ENCODE results near the gene PCDHGA5.
"Not testable (repeated sequence)": the region's sequence is repeated elsewhere in the genome, so short reads cannot be mapped to it uniquely, and the experiment has no call there.

The PCDHGA5 gene

DNA sequence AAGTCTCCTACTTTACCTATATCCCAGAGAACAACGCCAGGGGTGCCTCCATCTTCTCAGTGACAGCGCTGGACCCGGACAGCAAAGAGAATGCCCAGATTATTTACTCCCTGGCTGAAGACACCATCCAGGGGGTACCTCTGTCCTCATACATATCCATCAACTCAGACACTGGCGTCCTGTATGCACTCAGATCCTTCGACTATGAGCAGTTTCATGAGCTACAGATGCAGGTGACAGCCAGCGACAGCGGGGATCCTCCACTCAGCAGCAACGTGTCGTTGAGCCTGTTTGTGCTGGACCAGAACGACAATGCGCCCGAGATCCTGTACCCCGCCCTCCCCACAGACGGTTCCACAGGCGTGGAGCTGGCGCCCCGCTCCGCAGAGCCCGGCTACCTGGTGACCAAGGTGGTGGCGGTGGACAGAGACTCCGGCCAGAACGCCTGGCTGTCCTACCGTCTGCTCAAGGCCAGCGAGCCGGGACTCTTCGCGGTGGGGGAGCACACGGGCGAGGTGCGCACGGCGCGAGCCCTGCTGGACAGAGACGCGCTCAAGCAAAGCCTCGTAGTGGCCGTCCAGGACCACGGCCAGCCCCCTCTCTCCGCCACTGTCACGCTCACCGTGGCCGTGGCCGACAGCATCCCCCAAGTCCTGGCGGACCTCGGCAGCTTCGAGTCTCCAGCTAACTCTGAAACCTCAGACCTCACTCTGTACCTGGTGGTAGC, 50.7 kb downstream of the PCDHGA5 start:
- not testable (repeated sequence) for DNase-seq (ENCODE audit: low spot score)

DNA sequence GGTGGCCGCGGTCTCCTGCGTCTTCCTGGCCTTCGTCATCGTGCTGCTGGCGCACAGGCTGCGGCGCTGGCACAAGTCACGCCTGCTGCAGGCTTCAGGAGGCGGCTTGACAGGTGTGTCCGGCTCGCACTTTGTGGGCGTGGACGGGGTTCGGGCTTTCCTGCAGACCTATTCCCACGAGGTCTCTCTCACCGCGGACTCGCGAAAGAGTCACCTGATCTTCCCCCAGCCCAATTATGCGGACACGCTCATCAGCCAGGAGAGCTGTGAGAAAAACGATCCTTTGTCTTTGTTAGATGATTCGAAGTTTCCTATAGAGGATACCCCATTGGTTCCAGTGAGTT, 51.3 kb downstream of the PCDHGA5 start:
- DNase-seq (ENCODE audit: low spot score) = not testable (repeated sequence)
